Panc1 (cell line): Measurements from ENCODE around the gene MFSD12. TPM values are rescaled to one million over a fixed set of nuclear protein-coding genes. Genes with fewer than 3 reads are reported as not detected.

ENCODE experiments used
- ATAC-seq: fragments of 200-7000 bp; cut with Tn5 transposase; 2 replicates; pipeline ENCODE4 v1.9.1; 2020; ENCODE audit warnings: mild to moderate bottlenecking, moderate library complexity
- BruUV-seq: library from RNA; stranded (reverse); fragments of 400-500 nt; replicated peaks from 2 replicates; lab custom pipeline; 2021; lab: Mats Ljungman, UMichigan
- CTCF ChIA-PET: fragments of 300-600 bp; sonication (Branson Sonifier 250); formaldehyde crosslinking; loops from one replicate; lab custom pipeline; 2022; ENCODE audit warnings: antibody characterized with exemption; lab: Charles Lee
- POLR2A ChIA-PET: fragments of 300-600 bp; sonication (Branson Sonifier 250); formaldehyde crosslinking; loops from one replicate; lab custom pipeline; 2022; ENCODE audit warnings: antibody characterized with exemption; lab: Charles Lee
- DNase-seq: peaks from one replicate; pipeline ENCODE4 v3.0.0-alpha.2; 2010; ENCODE audit warnings: low read depth, low spot score
- H3K27ac ChIP-seq: 2 replicates; pipeline ENCODE4 v1.5.1; 2011; ENCODE audit warnings: mild to moderate bottlenecking, low read length, inconsistent platforms
- H3K27me3 ChIP-seq: fragments of 200-500 bp; sonication (Bioruptor generic); 2 replicates; pipeline ENCODE4 v1.6.0; 2014; ENCODE audit warnings: low read length, inconsistent platforms; ENCODE audit not compliant: control insufficient read depth, insufficient read depth
- H3K36me3 ChIP-seq: fragments of 200-500 bp; sonication (Bioruptor generic); 2 replicates; pipeline ENCODE4 v1.5.1; 2014; ENCODE audit warnings: inconsistent platforms, mild to moderate bottlenecking, low read length, moderate library complexity; ENCODE audit not compliant: control insufficient read depth, insufficient read depth
- H3K4me1 ChIP-seq: 2 replicates; pipeline ENCODE4 v1.5.1; 2011; ENCODE audit warnings: inconsistent platforms, mild to moderate bottlenecking, low read length, moderate library complexity; ENCODE audit not compliant: control insufficient read depth, insufficient read depth
- H3K4me3 ChIP-seq, 2 experiments: 2 replicates each; pipeline ENCODE4 v1.5.1; 2011 to 2012; ENCODE audit warnings: low read depth in 2 of 2, low read length in 2 of 2, mild to moderate bottlenecking in 2 of 2, inconsistent platforms in 1 of 2, moderate library complexity in 1 of 2
- H3K9me3 ChIP-seq: fragments of 200-500 bp; sonication (Bioruptor generic); 2 replicates; pipeline ENCODE4 v1.5.1; 2014; ENCODE audit warnings: low read depth, mild to moderate bottlenecking, inconsistent platforms, low read length, moderate library complexity; ENCODE audit not compliant: control insufficient read depth, insufficient read depth
- POLR2AphosphoS5 ChIP-seq: IDR thresholded peaks from 2 replicates; pipeline ENCODE4 v1.6.1; 2012; ENCODE audit warnings: mild to moderate bottlenecking, low read depth, low read length, moderate library complexity
- SIN3A ChIP-seq: IDR thresholded peaks from 2 replicates; pipeline ENCODE4 v1.6.1; 2012; ENCODE audit warnings: low read depth, mild to moderate bottlenecking, low read length, moderate library complexity, borderline replicate concordance; ENCODE audit not compliant: insufficient read depth
- TCF7L2 ChIP-seq: IDR thresholded peaks from 2 replicates; pipeline ENCODE4 v1.6.1; 2011; ENCODE audit warnings: mild to moderate bottlenecking, low read depth, low read length, inconsistent platforms
- in situ Hi-C: cut with HindIII; loops from 2 replicates; pipeline ENCODE4 v1.10.0; 2016; ENCODE audit warnings: low sequenced_read_pairs, low pct_unique_long_range_greater_than_20kb
- intact Hi-C: fragments of 100-400 bp; cut with micrococcal nuclease; formaldehyde crosslinking; loops from one replicate; pipeline ENCODE4 v1.10.0; 2022; ENCODE audit not compliant: unreplicated experiment
- total RNA-seq: library from RNA; stranded (reverse); gene quantifications from one replicate; pipeline ENCODE4 v1.2.1, GENCODE V29; 2021; ENCODE audit not compliant: unreplicated experiment
- TF ChIP-seq, protein P1 (sequence below), 2 experiments: IDR thresholded peaks; 2 replicates each; pipeline ENCODE4 v1.6.1; 2011 to 2012; ENCODE audit warnings: low read depth in 2 of 2, control low read depth in 1 of 2, low read length in 1 of 2, mild to moderate bottlenecking in 1 of 2, moderate library complexity in 1 of 2; ENCODE audit not compliant: insufficient read depth in 1 of 2
- TF ChIP-seq, protein P2 (sequence below): fragments of 450-650 bp; IDR thresholded peaks from 2 replicates; pipeline ENCODE4 v1.5.1; 2017; ENCODE audit warnings: mild to moderate bottlenecking

Gene MFSD12
- total RNA-seq, 1 experiment from 2014 or later = 98.8 TPM

DNA sequence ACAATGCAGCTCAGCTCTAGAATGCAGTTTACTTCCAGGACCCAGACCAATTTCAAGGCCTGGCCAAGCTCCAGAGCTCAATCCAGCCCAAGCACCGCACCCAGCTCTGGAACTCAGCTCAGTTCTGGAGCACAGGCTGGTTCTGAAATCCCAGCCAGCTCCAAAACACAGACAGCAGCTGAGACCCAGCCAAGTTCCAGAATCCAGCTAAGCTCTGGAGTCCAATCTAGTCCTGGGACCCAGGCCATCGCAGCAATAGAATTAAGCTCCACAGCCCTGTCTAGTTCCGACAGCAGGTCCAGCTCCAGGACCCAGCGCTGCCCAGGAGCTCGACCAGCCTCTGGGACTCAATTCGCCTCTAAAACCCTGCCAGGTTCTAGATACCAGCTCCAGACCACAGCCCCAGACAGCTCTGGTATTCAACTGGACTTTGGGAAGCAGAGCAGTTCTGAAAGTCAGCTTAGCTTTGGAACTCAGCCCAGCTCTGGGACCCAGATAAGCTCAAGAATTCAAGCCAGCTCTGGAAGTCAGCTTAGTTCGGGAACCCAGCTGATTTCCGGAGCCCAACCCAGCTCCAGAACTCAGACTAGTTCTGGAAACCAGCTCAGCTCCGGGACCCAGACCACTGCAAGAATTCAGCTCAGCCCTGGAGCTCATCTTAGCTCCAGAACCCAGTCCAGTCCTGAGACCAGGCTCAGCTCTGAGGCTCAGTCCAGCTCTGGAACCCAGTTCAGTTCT, 34.7 kb upstream of the MFSD12 start:
- TF ChIP-seq, protein P1, sequence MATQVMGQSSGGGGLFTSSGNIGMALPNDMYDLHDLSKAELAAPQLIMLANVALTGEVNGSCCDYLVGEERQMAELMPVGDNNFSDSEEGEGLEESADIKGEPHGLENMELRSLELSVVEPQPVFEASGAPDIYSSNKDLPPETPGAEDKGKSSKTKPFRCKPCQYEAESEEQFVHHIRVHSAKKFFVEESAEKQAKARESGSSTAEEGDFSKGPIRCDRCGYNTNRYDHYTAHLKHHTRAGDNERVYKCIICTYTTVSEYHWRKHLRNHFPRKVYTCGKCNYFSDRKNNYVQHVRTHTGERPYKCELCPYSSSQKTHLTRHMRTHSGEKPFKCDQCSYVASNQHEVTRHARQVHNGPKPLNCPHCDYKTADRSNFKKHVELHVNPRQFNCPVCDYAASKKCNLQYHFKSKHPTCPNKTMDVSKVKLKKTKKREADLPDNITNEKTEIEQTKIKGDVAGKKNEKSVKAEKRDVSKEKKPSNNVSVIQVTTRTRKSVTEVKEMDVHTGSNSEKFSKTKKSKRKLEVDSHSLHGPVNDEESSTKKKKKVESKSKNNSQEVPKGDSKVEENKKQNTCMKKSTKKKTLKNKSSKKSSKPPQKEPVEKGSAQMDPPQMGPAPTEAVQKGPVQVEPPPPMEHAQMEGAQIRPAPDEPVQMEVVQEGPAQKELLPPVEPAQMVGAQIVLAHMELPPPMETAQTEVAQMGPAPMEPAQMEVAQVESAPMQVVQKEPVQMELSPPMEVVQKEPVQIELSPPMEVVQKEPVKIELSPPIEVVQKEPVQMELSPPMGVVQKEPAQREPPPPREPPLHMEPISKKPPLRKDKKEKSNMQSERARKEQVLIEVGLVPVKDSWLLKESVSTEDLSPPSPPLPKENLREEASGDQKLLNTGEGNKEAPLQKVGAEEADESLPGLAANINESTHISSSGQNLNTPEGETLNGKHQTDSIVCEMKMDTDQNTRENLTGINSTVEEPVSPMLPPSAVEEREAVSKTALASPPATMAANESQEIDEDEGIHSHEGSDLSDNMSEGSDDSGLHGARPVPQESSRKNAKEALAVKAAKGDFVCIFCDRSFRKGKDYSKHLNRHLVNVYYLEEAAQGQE (IDR thresholded peaks at IDR 0.05; ENCODE audit: insufficient read depth in 1 of 2, low read depth in 2 of 2, low read length in 1 of 2) = no peak
- TF ChIP-seq TCF7L2 (no peak), SIN3A (no peak), POLR2AphosphoS5 (no peak)
- TF ChIP-seq, protein P2, sequence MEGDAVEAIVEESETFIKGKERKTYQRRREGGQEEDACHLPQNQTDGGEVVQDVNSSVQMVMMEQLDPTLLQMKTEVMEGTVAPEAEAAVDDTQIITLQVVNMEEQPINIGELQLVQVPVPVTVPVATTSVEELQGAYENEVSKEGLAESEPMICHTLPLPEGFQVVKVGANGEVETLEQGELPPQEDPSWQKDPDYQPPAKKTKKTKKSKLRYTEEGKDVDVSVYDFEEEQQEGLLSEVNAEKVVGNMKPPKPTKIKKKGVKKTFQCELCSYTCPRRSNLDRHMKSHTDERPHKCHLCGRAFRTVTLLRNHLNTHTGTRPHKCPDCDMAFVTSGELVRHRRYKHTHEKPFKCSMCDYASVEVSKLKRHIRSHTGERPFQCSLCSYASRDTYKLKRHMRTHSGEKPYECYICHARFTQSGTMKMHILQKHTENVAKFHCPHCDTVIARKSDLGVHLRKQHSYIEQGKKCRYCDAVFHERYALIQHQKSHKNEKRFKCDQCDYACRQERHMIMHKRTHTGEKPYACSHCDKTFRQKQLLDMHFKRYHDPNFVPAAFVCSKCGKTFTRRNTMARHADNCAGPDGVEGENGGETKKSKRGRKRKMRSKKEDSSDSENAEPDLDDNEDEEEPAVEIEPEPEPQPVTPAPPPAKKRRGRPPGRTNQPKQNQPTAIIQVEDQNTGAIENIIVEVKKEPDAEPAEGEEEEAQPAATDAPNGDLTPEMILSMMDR = no peak
- Histone ChIP-seq H3K4me3 (no peak overlapping the region), H3K9me3 (no peaks in the 10 kb centered on the region), H3K4me1 (no peaks in the 10 kb centered on the region), H3K36me3 (no peaks in the 10 kb centered on the region), H3K27ac (no peak overlapping the region), H3K27me3 (no peaks in the 10 kb centered on the region)
- BruUV-seq = no TSS peak
- DNase-seq (no peak), ATAC-seq (no peak)
- POLR2A ChIA-PET = no interaction called here
- CTCF ChIA-PET = interaction anchor here (1.0 kb wide), 1 partner anchor 16 kb away, joined by 4 read pairs; no protein-coding TSS in a partner anchor
- in situ Hi-C loops = no loop called here
- intact Hi-C loops = no loop called here

DNA sequence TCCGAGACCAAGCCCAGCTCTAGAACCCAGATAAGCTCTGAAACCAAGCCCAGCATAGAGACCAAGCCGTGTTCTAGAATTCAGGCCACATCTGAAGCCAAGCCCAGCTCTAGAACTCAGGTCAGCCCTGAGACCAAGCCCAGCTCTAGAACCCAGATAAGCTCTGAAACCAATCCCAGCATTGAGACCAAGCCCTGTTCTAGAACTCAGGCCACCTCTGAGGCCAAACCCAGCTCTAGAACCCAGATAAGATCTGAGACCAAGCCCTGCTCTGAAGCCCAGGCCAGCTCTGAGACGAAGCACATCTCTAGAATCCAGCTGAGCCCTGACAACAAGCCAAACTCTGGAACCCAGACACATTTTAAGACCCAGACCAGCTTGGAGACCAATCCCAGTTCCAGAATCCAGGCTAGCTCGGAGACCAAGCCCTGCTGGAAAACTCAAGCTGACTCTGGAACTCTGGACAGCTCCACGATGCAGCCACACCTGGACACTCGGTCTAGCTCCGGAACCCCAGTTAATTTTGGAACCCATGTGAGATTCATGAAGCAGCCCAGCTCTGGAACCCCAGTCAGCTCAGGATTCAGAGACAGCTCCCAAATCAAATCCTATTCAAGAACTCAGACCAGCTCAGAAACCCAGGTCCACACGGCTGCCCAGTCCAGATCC, 33.7 kb upstream of the MFSD12 start:
- ChIA-PET POLR2A (interaction anchor here (0.7 kb wide), 1 partner anchor 1120 kb away, joined by 3 read pairs; no protein-coding TSS in a partner anchor), CTCF (no interaction called here)
- no peak overlapping the region for H3K27ac ChIP-seq
- no peaks in the 10 kb centered on the region for H3K36me3 ChIP-seq
- no peak for TF ChIP-seq TCF7L2
- TF ChIP-seq POLR2AphosphoS5 = no peak
- no peak for TF ChIP-seq SIN3A
- TF ChIP-seq, protein P2 = no peak
- TF ChIP-seq, protein P1 (IDR thresholded peaks at IDR 0.05; ENCODE audit: insufficient read depth in 1 of 2, low read depth in 2 of 2, low read length in 1 of 2) = no peak
- in situ Hi-C loops = no loop called here
- no peaks in the 10 kb centered on the region for H3K9me3 ChIP-seq
- no peak overlapping the region for H3K4me3 ChIP-seq
- no peaks in the 10 kb centered on the region for H3K27me3 ChIP-seq
- intact Hi-C loops = no loop called here
- H3K4me1 ChIP-seq = no peaks in the 10 kb centered on the region
- no peak for DNase-seq
- ATAC-seq = no peak
- BruUV-seq = no TSS peak
